ENCODE measurements around the gene ZCCHC7.
A peak's percentile ranks its signal among the peaks of the same experiment; 100 is the strongest.
"Not testable (repeated sequence)": the region's sequence is repeated elsewhere in the genome, so short reads cannot be mapped to it uniquely, and the experiment has no call there.

The ZCCHC7 gene

DNA sequence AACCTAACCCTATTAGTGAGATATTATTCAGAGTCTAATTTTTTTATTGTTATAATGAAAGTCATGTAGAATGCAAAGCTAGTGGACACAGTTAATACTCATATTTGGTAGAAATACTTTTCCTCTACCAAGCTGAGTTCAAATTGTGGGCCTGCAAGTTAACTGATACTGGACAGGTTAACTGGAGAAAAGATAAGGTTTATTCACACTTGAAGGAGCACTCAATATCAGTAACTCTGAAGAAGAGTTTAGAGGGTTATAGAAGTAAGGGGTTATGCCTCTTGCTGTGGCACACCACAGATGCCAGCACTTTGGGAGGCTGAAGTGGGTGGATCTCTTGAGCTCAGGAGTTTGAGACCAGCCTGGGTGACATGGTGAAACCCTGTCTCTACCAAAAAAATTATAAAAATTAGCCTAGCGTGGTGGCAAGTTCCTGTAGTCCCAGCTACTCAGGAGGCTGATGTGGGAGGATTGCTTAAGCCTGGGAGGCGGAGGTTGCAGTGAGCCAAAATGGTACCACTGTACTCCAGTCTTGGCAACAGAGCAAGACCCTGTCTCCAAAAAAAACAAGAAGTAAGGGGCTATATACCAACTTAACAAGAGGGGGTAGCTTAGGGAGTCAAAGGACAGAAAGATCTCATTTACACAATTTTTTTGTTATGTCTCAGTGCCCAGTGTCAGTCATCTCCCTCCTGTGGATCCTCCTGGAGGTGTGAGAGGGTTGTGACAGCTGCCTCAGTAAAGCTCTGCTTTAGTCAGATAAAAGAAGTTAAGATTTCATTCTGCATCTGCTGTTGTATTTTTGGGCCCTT lies 180.9 kb downstream of the ZCCHC7 start:
- DNase-seq: no peak

DNA sequence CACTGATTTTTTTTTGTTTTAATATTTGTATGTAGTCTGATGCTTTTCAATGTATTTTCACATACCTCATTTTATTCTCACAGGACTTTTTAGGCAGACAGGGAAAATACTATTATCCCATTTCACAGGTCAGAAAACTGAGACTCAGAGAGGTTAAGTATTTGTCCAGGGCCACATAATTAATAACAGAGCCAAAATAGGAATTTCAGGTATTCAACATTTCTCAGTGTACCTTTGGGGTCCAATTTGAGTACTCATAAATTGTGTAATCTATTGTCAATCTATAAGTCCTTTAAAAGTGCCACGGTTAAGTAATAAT lies 181.4 kb downstream of the ZCCHC7 start:
- no peak for DNase-seq

DNA sequence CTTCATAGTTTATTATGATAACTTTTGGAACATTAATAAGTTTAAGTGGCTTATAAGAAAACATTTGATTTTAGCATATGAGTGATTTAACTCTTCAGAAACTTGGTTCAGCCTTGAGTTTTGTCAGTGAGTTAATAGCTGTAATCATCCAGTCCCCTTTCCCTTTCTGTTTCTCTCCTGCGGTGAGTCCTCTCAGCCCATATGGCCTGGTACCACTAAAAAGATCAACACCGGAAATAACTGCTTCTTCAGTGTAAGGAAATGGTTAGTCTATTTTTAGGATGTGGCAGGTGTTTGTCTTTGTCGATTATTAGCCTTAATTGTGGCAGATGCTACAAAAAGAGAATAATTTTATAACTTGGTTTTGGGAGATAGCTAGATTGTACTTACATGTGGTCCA lies 181.9 kb downstream of the ZCCHC7 start:
- peak; percentile 61 for DNase-seq

DNA sequence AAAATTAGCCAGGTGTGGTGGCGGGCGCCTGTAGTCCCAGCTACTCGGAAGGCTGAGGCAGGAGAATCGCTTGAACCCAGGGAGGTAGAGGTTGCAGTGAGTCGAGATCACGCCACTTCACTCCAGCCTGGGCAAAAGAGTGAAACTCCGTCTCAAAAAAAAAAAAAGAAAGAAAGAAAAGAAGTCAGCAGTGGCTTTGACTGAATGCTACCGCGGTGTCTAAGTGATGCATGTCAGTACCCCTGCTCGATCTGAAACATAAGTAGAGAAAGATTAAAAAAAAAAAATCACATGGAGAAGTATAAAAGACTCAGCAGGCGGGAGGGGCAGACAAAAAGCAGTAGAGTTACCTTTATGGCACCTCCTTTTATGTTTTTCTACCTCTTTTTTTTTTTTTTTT lies 182.9 kb downstream of the ZCCHC7 start:
- not testable (repeated sequence) for DNase-seq

DNA sequence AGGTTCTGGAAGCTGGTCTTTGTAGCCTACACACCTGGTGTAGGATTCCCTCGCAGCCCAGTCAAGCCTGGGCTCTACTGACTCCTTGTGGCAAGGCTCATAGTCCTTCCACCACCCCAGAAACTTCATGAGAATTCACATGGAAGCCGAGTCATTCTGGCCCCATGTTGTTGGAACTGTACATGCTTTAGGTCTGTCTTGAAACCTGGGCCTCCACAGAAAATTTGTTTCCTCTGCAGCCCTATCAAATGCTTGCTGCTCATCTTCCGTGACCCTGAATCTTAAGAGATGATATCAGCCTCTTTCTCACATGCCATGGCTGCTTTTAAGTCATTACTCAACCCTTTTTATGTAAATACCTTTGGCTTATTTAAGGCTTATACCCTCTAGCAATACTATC lies 188.8 kb downstream of the ZCCHC7 start:
- no peak for DNase-seq

DNA sequence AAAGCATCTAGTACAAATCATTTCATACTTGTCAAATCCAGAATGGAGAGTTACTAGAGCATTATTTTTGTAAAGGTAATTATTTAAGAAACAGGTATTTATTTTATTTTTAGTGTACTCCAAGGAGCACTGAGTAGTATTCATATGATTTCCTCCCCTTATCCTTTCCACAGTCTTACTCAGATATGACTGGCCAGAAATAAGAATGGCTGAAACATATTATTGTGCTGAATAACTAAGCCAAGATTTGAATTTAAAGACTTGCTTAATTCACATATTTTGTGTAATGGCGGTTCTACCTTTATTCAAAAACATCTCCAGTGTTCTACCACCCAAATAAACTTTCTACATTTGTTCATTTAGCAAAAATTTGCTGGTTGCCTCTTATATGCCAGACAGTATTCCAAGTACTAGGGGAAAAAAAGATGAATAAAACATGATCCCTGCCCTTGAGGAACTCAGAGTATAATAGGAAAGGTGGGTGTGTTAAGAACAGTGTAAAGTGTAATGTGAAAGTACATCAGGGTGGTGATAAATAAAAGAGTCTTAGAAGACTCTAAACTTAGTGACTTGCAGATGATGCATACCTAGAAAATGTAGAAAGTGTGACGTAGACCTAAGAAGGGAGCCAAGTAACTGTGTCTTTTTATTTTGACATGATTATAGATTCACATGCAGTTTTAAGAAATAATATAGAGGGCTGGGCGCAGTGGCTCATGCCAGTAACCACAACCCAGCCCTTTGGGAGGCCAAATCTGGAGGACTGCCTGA lies 191.7 kb downstream of the ZCCHC7 start:
- no peak for DNase-seq

DNA sequence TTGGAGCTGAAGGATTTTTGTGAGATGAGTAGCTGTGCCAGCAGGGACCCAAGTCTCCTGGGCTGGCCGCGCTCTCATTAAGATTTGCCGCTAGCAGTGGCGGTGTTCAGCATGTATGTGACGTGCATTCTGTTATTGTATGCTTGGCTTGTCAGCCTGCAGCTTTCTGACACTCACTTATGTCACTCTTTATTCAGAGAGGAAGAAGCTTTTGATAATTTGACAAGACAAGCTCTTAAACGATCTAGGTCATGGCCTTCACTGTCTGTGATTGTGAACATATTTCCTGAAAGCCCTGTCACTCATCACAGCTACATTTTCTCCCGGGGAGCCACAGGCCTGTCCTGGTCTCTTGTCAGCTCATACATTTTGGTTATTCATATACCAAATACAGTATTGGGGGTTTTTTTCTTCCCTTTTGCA lies 203.9 kb downstream of the ZCCHC7 start:
- DNase-seq: no peak

DNA sequence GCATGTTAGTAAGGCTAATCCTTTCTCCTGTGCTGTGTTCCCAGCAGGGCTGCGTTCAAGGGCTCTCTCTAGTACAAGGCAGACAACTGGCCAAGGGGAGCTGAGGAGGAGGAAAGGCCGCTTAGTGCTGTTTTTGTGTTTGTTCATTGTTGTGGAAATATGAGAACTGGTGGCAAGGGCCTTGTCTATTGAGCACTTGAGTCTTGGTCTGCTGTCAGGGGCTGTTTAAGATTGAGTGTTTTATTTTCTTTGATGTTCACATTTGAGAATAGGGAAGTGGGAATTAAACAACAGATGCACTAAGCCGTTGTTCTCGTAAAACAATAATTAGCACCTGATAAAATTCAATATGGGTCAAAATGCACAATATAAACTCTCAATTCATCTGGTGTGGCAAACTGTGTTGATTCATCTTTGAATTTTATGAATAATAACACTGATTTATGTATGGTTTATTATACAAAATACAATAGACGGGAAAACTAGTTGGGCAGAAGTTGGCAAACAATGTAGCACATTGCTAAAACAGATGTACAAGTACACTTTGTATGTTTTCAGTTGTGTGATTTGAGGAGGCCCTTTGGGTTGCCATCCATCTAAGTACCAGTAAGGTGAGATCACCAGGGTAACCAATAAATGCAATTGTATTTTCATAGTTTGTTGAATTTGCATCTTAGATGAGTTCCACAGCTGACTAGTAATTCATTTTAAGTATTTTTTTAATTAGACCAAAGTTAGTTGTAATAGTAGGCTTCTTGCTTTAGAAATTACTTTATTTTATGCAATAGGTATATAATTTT lies 204.5 kb downstream of the ZCCHC7 start:
- peak; percentile 27 for DNase-seq

DNA sequence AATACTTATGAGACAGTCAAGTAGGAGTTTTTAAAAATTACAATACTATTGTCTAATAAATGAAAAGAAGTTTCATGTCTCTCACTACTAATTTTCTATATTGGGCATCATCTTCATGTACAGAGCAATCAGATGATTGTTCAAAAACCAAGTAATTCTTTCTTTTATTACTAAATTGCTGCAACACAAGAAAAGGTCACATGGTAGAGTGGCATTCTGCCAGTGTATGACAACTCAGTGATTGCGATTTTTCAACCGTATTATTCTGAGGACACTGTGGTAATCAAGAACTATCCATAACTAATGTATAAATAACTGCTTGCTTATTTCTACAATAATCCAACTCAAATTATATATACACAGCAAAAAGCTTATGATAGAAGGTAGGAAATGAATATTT lies 205.4 kb downstream of the ZCCHC7 start:
- DNase-seq: no peak

DNA sequence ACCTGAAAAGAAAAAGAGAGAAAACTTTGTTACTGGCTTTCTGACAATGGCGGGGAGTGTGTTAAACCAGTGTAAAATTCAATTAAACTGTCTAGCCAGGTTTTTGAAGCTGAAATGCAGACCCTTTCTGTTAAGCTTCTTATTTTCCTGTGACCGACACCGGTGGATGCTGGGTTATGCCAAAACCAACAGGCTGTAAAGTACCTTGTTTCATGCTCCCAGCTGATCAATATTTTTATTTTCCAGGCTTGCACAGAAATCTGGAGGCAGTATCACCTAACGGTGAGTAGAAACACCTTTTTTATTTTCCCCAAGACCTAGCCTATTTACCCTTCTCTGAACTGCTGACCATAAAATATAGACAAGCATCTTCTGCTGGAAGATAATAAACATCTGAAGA lies 207.2 kb downstream of the ZCCHC7 start:
- DNase-seq: no peak

DNA sequence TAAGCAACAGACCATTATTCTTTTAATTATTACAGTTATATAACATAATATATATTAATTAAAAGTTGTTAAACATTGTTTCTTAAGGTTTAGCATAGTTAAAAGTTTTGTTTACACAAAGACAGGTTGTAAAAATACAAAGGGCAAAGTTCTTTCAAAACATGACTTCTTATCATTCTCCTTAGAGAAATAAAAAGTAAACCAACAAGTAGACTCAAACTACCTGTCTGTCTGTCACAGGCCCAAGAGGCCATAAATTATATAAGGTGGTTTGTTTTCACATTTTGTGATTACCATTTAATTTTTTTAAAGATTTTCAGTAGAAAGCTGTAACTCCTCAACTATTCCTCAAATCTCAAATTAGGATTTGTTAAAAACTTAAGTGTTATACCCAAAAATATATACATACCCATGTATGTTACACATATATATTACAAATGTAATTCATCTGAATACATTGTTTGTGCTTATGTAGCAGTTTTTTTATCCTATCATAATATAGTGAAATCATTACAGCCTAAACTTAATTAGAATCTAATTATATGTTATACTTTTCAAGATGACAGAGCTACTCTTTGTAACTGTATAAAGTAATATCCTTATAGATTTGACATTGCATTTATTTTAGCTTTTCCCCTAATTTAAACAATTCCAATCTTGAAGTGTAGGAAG lies 208.3 kb downstream of the ZCCHC7 start:
- DNase-seq: no peak

DNA sequence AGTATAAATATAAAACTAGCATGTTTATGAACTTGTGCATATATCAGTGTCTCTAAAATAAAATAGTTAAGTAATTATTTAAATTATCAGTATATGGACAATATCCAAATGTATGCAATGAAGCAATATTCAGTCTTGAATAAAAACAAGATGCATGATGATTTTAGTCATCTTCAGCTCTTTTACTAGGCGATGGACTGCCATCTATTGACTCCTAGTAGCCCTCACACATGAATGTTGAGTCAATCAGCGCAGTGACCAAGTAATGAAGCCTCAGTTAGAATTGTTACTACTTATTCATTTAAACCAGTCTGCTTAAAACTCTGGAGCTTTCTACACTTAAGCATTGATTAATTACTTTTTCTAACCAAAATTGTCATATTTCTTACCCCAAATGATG lies 209.2 kb downstream of the ZCCHC7 start:
- no peak for DNase-seq

DNA sequence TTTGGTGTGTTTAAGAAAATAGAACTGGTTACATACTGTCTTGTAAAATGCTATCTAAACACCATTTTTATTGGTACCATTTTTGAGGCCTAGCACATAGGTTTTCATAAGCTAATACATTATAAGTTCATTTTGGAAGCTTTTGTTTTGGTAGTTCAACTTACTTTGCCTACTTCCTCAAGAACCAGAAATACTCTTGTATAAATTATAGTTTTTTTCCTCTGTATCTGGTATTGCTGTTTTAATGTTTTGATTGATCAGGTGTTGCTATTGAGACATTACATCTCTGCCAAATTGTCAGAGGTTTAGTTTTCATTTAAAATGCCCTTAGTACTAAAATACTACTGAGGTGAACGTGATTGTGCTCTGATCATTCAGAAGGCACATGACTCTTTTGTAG lies 211.5 kb downstream of the ZCCHC7 start:
- no peak for DNase-seq

DNA sequence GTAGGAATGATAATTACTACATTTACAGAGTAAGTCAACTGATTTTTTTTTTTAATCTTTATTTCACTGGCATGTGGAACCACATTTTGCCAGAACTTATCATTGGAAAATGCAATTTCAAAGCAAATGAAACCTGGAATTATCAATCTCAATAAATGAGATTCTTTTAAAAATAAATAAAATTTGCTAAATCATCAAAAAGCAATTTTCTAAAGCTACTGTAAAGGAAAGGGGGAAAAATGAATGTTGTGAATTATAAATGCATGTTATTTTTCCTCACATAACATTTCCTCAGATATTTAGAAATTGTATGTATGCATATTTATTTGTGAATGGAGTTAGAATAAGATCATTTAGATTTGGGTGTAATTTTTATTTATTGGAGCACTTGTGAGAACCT lies 212.2 kb downstream of the ZCCHC7 start:
- no peak for DNase-seq

DNA sequence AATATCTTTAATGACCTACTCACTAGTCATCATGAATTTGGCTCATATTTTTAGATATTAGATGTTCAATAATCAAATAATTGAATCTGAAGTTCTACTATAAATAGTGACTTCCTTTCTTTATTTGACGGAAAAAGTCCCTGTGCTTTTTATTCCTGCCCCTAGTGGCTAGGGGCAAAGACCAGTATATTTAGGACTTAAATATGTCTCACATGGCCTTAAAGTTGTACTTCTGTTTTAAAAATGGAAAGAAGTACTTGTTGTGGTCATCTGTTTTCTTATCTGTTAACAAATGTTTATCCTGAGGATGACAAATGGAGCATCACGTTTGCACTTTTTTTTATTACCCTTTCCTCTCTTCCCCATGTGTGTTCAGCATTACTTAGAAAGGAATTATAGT lies 212.9 kb downstream of the ZCCHC7 start:
- no peak for DNase-seq

DNA sequence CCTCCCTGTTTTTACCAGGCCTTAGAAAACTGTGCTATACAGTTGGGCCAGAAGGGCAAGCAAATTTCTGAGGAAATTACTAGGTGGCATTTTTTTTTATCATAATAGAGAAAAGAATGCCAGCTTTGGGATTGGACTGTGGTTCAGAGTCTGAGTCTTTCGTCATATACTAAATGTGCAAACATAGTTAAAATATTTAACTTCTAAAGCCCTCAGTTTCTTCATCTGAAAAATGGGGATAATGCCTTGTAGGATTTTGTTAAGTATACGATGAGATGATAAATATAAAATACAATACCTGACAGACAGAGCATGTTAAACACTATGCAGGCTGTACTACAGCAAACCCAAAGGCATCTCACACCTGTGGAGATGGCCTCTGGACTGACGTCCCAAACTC lies 214.9 kb downstream of the ZCCHC7 start:
- DNase-seq: no peak

DNA sequence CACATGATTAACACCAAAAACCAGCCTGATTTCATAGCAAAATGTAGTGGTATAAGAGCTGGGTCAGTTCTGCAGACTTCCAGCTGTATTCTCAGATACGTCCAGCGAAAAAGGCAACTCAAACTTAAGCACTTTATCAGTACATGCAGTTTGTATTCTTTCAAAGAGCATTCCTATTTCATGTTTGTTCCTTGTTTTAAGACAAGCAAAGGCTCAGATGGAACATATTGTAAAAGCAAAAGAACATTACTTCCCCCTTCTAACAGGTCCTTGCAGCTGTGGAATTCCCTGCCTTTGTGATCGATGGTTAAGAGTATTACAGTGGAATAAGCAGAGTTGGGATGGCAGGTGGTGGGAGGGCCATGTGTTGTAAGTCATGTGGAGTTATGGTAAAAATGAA lies 215.8 kb downstream of the ZCCHC7 start:
- no peak for DNase-seq

DNA sequence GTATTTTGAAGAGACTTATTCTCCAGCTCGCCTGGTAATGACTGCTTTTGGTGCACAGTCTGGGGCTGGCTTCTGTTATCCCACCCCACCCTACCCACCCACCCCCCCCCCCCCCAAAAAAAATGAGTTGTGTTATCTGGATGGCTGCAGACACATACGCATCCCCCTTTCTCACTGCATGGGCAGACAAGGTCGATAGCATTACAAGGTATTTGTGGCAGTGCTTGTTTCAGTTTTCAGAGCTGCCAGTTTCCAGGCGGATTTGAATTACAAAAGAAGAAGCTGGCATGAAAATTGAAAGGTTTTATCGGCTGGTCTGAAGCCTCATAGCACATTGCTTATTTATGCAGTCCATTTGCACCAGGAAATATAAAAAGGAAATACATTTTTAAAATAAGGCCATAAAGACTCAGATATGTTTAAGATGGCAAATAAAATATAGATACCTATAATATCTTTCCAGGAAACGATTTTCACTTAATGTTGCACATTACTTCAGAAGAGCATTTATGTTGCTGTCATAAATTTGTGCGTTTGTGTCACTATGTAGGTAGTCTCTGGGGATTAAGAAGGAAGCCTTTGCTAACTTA lies 217.0 kb downstream of the ZCCHC7 start:
- no peak for DNase-seq

DNA sequence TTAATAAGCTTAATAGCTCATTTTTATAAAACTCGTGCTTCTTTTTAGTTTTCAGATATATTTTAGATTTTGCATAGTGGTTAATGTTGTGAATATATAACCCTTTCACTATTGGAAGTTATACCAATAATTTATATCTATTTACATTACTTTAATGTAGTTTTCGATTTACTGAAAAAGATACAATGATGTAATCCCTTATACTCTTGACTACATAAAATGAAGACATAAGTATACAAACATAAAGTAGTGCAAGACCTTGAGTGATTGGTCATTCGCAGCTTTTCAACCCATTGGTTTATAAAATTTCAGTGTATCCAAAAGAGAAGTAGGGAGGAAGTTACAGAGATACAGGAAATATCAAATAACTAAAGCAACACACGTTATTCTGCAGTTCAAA lies 217.8 kb downstream of the ZCCHC7 start:
- no peak for DNase-seq

DNA sequence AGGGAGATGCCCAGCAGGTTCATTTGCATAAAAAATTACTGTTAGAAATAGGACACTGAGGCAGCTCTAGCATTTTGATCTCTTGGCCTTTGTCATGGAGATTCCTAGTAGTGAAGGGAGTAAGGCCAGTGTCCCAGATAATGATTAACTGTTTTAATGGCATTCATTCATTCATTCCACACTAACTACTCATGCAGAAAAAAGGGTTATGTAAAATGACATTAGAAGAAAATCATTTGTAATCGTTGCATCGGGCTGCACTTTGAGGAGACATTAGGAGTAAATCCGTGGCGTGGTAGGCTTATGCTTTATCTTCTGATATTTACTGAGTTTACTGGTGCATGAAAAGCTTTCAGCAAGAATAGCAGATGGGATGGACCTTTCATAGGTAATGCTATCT lies 219.5 kb downstream of the ZCCHC7 start:
- no peak for DNase-seq

DNA sequence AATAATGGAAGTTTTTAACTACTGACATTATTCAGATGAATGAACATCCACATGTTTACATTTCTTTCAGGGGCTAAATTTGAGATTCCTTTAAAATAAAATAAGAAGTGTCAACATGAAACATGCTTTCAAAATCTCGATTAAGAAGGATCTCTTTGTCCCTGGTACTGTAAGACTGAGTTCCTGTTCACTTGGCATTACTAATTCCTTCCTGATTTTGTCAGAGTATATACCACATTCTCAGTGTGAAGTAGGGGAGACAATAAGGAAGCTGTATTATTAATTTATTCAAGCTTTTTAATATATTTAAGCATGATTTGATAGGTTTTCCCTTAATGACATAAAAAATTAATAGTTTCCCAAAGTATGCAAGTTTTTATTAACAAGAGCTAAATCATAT lies 220.6 kb downstream of the ZCCHC7 start:
- no peak for DNase-seq

DNA sequence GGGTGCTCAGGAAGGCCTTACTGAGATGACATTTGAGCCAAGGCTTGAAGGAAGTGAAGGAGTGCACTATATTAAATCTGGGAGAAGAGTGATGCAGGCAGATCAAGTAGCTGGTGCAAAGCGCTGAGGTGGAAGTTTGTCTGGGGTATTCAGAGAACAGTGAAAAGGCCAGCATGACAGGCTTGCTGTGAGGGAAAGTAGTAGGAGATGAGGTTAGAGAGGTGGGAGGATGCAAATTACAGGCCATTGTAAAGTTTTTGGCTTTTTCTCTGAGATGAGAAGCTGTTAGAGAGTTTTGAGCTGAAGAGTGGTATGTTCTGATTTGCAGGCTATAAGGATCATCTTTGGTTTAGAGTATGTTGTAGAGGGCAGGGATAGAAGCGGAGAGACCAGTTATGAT lies 221.3 kb downstream of the ZCCHC7 start:
- no peak for DNase-seq

DNA sequence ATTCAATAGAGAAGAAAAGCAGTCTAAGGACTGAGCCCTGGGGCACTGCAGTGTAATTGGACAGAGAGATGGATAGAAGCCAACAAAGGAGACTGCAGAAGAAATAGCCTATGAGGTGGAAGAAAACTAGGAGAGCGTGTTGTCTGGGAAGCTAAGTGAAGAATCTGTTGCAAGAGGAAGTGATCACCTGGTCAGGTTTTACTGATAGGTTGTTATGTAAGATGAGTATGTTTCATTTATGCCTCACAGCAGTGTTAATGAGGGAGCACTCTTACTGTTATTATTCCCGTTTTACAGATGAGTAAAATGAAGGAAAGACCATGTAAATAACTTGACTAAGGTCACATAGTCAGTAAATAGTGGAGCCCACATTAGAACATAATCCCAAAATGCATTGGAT lies 222.1 kb downstream of the ZCCHC7 start:
- no peak for DNase-seq

All from NCI-H748 treated with DMSO at 0.1 percent for 48 hours (cell line).